H7 (cell line): ENCODE results near the gene TMEM121. TPM values are rescaled to one million over a fixed set of nuclear protein-coding genes. Genes with fewer than 3 reads are reported as not detected.
A peak's percentile ranks its signal among the peaks of the same experiment; 100 is the strongest.

Experiments
- DNase-seq: peaks from one replicate; pipeline ENCODE4 v3.0.0; 2012
- H3K27me3 ChIP-seq: 2 replicates; pipeline ENCODE4 v1.6.0; 2011; ENCODE audit warnings: mild to moderate bottlenecking, low read length; ENCODE audit not compliant: control insufficient read depth, insufficient read depth
- H3K36me3 ChIP-seq: replicated peaks from 2 replicates; pipeline ENCODE4 v1.5.1; 2011; ENCODE audit warnings: low read length; ENCODE audit not compliant: control insufficient read depth, insufficient read depth
- H3K4me3 ChIP-seq: 2 replicates; pipeline ENCODE4 v1.5.1; 2011; ENCODE audit warnings: low read depth, mild to moderate bottlenecking, control low read depth, low read length, moderate library complexity; ENCODE audit not compliant: insufficient read depth
- total RNA-seq: library from RNA; depleted of rRNA; stranded (reverse); fragments of >200 nt; shearing (Covaris generic); gene quantifications from 2 replicates; pipeline ENCODE4 v1.2.3, GENCODE V29; 2014

The TMEM121 gene
- total RNA-seq, 1 experiment from 2014 or later: 0.80 TPM

GRCh38 chr14:105484069-105484996 is 42.0 kb upstream of the TMEM121 start:
- Histone ChIP-seq H3K27me3 (peaks cover 82% of the 10 kb centered on the region), H3K4me3 (no peak overlapping the region), H3K36me3 (no peaks in the 10 kb centered on the region)
- DNase-seq: no peak

- no peak overlapping the region for H3K4me3 ChIP-seq
- DNase-seq: no peak
- peaks cover 79% of the 10 kb centered on the region for H3K27me3 ChIP-seq
- no peaks in the 10 kb centered on the region for H3K36me3 ChIP-seq
These were observed 41.4 kb upstream of the TMEM121 start for GRCh38 chr14:105484997-105485393.

GRCh38 chr14:105485739-105486162 is 40.6 kb upstream of the TMEM121 start:
- DNase-seq: peak; percentile 97
- H3K36me3 ChIP-seq: no peaks in the 10 kb centered on the region
- no peak overlapping the region; the same call in 1 of the 2 replicates for H3K4me3 ChIP-seq
- peaks cover 72% of the 10 kb centered on the region for H3K27me3 ChIP-seq

GRCh38 chr14:105486163-105486973 is 40.0 kb upstream of the TMEM121 start, which contains the start of gene CRIP1:
Gene CRIP1 (plus strand): TSS chr14:105486886. CDS start chr14:105487260, 374 bp downstream.
- Histone ChIP-seq H3K4me3 (peak within 1 kb of the TSS; percentile 35), H3K36me3 (no peaks in the 10 kb centered on the region), H3K27me3 (peaks cover 67% of the 10 kb centered on the region)
- no peak for DNase-seq

GRCh38 chr14:105486974-105487448 is 39.4 kb upstream of the TMEM121 start:
- peaks cover 63% of the 10 kb centered on the region for H3K27me3 ChIP-seq
- peak; percentile 86 for DNase-seq
- no peaks in the 10 kb centered on the region for H3K36me3 ChIP-seq
- peak overlapping the region; percentile 35 for H3K4me3 ChIP-seq

GRCh38 chr14:105487449-105487985 is 38.9 kb upstream of the TMEM121 start:
- no peak for DNase-seq
- Histone ChIP-seq H3K36me3 (no peaks in the 10 kb centered on the region), H3K4me3 (peak overlapping the region; percentile 35), H3K27me3 (peaks cover 59% of the 10 kb centered on the region)

GRCh38 chr14:105487986-105488777 is 38.2 kb upstream of the TMEM121 start:
- no peak overlapping the region for H3K4me3 ChIP-seq
- peaks cover 54% of the 10 kb centered on the region for H3K27me3 ChIP-seq
- DNase-seq: no peak
- H3K36me3 ChIP-seq: no peaks in the 10 kb centered on the region

GRCh38 chr14:105488781-105489541 is 37.4 kb upstream of the TMEM121 start:
- no peaks in the 10 kb centered on the region for H3K36me3 ChIP-seq
- no peak for DNase-seq
- peaks cover 53% of the 10 kb centered on the region for H3K27me3 ChIP-seq
- no peak overlapping the region for H3K4me3 ChIP-seq

GRCh38 chr14:105489542-105490266 is 36.7 kb upstream of the TMEM121 start:
- peak; percentile 94 for DNase-seq
- peaks cover 49% of the 10 kb centered on the region for H3K27me3 ChIP-seq
- peak overlapping the region; percentile 56 for H3K4me3 ChIP-seq
- H3K36me3 ChIP-seq: no peaks in the 10 kb centered on the region

GRCh38 chr14:105490267-105490571 is 36.2 kb upstream of the TMEM121 start:
- peak overlapping the region; percentile 56 for H3K4me3 ChIP-seq
- peaks cover 45% of the 10 kb centered on the region for H3K27me3 ChIP-seq
- no peak for DNase-seq
- H3K36me3 ChIP-seq: no peaks in the 10 kb centered on the region

GRCh38 chr14:105490572-105491365 is 35.6 kb upstream of the TMEM121 start, which contains the start of gene TEDC1:
Gene TEDC1 (plus strand): TSS chr14:105491246. CDS start chr14:105491376, 130 bp downstream.
- Histone ChIP-seq H3K27me3 (peaks cover 39% of the 10 kb centered on the region), H3K4me3 (peak within 1 kb of the TSS; percentile 78), H3K36me3 (no peaks in the 10 kb centered on the region)
- peak; percentile 99 for DNase-seq

GRCh38 chr14:105491366-105491973 is 34.9 kb upstream of the TMEM121 start:
- Histone ChIP-seq H3K27me3 (peaks cover 32% of the 10 kb centered on the region), H3K36me3 (no peaks in the 10 kb centered on the region), H3K4me3 (peak overlapping the region; percentile 78)
- peak; percentile 98 for DNase-seq
